Suprapubic skin (tissue), 4 donors: Measurements from ENCODE around the gene LRP1B. TPM values are rescaled to one million over a fixed set of nuclear protein-coding genes. Genes with fewer than 3 reads are reported as not detected.

ENCODE experiments used
- DNase-seq, 2 donors: peaks; one replicate each; pipeline ENCODE4 v3.0.0-alpha.2; 2019; ENCODE audit warnings: low spot score in 2 of 2
- H3K27ac ChIP-seq: fragments of 200-600 bp; sonication (generic); one replicate; pipeline ENCODE4 v1.5.1; 2019
- H3K27me3 ChIP-seq: fragments of 200-600 bp; sonication (generic); one replicate; pipeline ENCODE4 v1.5.1; 2019
- H3K36me3 ChIP-seq: fragments of 200-600 bp; sonication (generic); one replicate; pipeline ENCODE4 v1.5.1; 2019
- H3K4me1 ChIP-seq: fragments of 200-600 bp; sonication (generic); one replicate; pipeline ENCODE4 v1.5.1; 2019
- H3K4me3 ChIP-seq: fragments of 200-600 bp; sonication (generic); one replicate; pipeline ENCODE4 v1.5.1; 2019; ENCODE audit warnings: mild to moderate bottlenecking
- H3K9me3 ChIP-seq: fragments of 200-600 bp; sonication (generic); one replicate; pipeline ENCODE4 v1.5.1; 2019
- CTCF ChIP-seq, 2 donors: fragments of 200-600 bp in 1 of 2; fragments of 450-650 bp in 1 of 2; sonication (generic) in 1 of 2; IDR thresholded peaks; one replicate each; pipeline ENCODE4 v1.5.1; 2016 to 2019; ENCODE audit warnings: antibody characterized with exemption in 2 of 2, mild to moderate bottlenecking in 1 of 2, moderate library complexity in 1 of 2
- EP300 ChIP-seq: sonication (generic); formaldehyde crosslinking; IDR thresholded peaks from one replicate; pipeline ENCODE4 v1.6.1; 2017; ENCODE audit warnings: antibody characterized with exemption
- POLR2A ChIP-seq, 2 donors: fragments of 450-650 bp; IDR thresholded peaks; one replicate each; pipeline ENCODE4 v1.6.1; 2017; ENCODE audit warnings: antibody characterized with exemption in 2 of 2, mild to moderate bottlenecking in 2 of 2, moderate library complexity in 2 of 2
- POLR2AphosphoS5 ChIP-seq, 3 donors: sonication (generic); formaldehyde crosslinking; IDR thresholded peaks; one replicate each; pipeline ENCODE4 v1.6.1; 2017; ENCODE audit warnings: antibody characterized with exemption in 3 of 3
- WGBS: methylation state at CpG from one replicate; pipeline ENCODE4 v1.1.5; 2018; 5-methylcytosine and 5-hydroxymethylcytosine counted together
- total RNA-seq, 4 donors: library from RNA; depleted of rRNA; stranded (reverse); fragments of >200 nt; gene quantifications; one replicate each; pipeline ENCODE4 v1.1.0, GENCODE V29; 2016

The LRP1B gene
- total RNA-seq, 4 donors from 2014 or later: 0.11 to 2.7 (median 1.3) TPM

GRCh38 chr2:141710589-141711239, 420.1 kb downstream of the LRP1B start:
- H3K4me1 ChIP-seq: no peaks in the 10 kb centered on the region
- TF ChIP-seq POLR2A (IDR thresholded peaks at IDR 0.05) (no peak), POLR2AphosphoS5 (IDR thresholded peaks at IDR 0.05) (no peak), EP300 (no peak), CTCF (IDR thresholded peaks at IDR 0.05) (no peak)
- no peak for DNase-seq
- H3K36me3 ChIP-seq: no peaks in the 10 kb centered on the region
- H3K9me3 ChIP-seq: no peaks in the 10 kb centered on the region
- H3K27me3 ChIP-seq: no peaks in the 10 kb centered on the region
- no peak overlapping the region for H3K27ac ChIP-seq
- H3K4me3 ChIP-seq: no peak overlapping the region
- 83% methylated on average over 3 of the region's 3 CpGs for WGBS

DNA sequence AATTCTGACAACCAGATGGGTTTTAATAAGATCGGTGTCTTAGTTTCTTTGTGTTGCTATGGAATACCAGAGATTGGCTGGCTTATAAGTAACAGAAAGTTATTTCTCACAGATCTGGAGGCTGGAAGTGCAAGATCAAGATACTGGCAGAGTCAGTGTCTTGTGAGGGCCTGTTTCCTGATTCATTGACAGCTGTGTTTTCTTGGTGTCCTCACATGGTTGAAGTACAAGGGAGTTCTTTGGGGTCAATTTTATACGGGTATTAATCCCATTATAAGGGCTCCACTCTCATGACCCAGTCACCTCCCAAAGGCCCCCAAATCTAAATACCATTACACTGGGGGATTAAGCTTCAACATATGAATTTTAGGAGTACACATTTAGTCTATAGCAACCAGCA, 421.1 kb downstream of the LRP1B start:
- H3K36me3 ChIP-seq: no peaks in the 10 kb centered on the region
- DNase-seq: no peak
- no peaks in the 10 kb centered on the region for H3K27me3 ChIP-seq
- TF ChIP-seq CTCF (IDR thresholded peaks at IDR 0.05) (no peak), EP300 (no peak), POLR2A (IDR thresholded peaks at IDR 0.05) (no peak), POLR2AphosphoS5 (IDR thresholded peaks at IDR 0.05) (no peak)
- no peaks in the 10 kb centered on the region for H3K4me1 ChIP-seq
- 90% methylated on average over 2 of the region's 2 CpGs for WGBS
- H3K9me3 ChIP-seq: no peaks in the 10 kb centered on the region
- H3K27ac ChIP-seq: no peak overlapping the region
- H3K4me3 ChIP-seq: no peak overlapping the region

DNA sequence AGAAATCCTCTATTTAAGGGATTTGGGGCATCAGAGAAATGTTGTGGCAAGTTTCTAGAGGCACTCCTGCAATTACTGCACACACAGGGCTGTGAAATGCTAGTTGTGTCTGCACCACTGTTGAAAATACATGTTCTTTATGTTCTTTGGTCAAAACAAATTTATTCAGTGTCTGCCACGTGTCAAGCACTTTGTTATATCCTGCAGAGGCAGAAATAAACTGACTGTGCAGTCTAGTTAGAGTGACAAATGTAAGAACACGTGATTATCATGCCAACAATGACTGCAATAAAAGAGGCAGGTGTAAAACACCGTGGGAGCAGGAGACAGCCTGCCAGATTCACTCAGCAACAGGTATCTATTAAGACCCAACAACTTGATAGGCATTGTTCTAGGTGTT, 423.3 kb downstream of the LRP1B start:
- DNase-seq: no peak
- no peaks in the 10 kb centered on the region for H3K4me1 ChIP-seq
- H3K4me3 ChIP-seq: no peak overlapping the region
- TF ChIP-seq POLR2A (IDR thresholded peaks at IDR 0.05) (no peak), POLR2AphosphoS5 (IDR thresholded peaks at IDR 0.05) (no peak), EP300 (no peak), CTCF (IDR thresholded peaks at IDR 0.05) (no peak)
- no peaks in the 10 kb centered on the region for H3K9me3 ChIP-seq
- no peak overlapping the region for H3K27ac ChIP-seq
- H3K27me3 ChIP-seq: no peaks in the 10 kb centered on the region
- 42% methylated on average over 3 of the region's 3 CpGs for WGBS
- no peaks in the 10 kb centered on the region for H3K36me3 ChIP-seq

GRCh38 chr2:141704541-141704940, 426.3 kb downstream of the LRP1B start:
- H3K9me3 ChIP-seq: no peaks in the 10 kb centered on the region

GRCh38 chr2:141703501-141703900, 427.3 kb downstream of the LRP1B start:
- Histone ChIP-seq H3K27ac (no peak overlapping the region), H3K9me3 (no peaks in the 10 kb centered on the region), H3K4me3 (no peak overlapping the region), H3K36me3 (no peaks in the 10 kb centered on the region), H3K27me3 (no peaks in the 10 kb centered on the region), H3K4me1 (no peaks in the 10 kb centered on the region)
- 45% methylated on average over 3 of the region's 3 CpGs for WGBS
- DNase-seq: no peak
- TF ChIP-seq EP300: no peak
- no peak for TF ChIP-seq POLR2A (IDR thresholded peaks at IDR 0.05)
- TF ChIP-seq POLR2AphosphoS5 (IDR thresholded peaks at IDR 0.05): no peak
- TF ChIP-seq CTCF (IDR thresholded peaks at IDR 0.05): no peak

More at GRCh38 chr2:141704541-141704940, 426.3 kb downstream of the LRP1B start:
- WGBS: 50% methylated on average over 2 of the region's 2 CpGs
- H3K4me1 ChIP-seq: no peaks in the 10 kb centered on the region
- no peaks in the 10 kb centered on the region for H3K36me3 ChIP-seq
- H3K27me3 ChIP-seq: no peaks in the 10 kb centered on the region
- H3K27ac ChIP-seq: no peak overlapping the region
- TF ChIP-seq CTCF (IDR thresholded peaks at IDR 0.05) (no peak), POLR2AphosphoS5 (IDR thresholded peaks at IDR 0.05) (no peak), EP300 (no peak), POLR2A (IDR thresholded peaks at IDR 0.05) (no peak)
- no peak overlapping the region for H3K4me3 ChIP-seq
- no peak for DNase-seq
